Tongue (tissue), 1 donor: ENCODE data around the gene KLHDC4. TPM values are rescaled to one million over a fixed set of nuclear protein-coding genes. Genes with fewer than 3 reads are reported as not detected.

ENCODE experiments used
- total RNA-seq: library from RNA; depleted of rRNA; stranded (reverse); fragments of >200 nt; gene quantifications from one replicate; pipeline ENCODE4 v1.2.3, GENCODE V29; 2014

The KLHDC4 gene
- total RNA-seq, 1 donor from 2014 or later = 14.7 TPM

Other genes with a start within 250 kb of the KLHDC4 start
- gene JPH3, start 163.5 kb downstream of the KLHDC4 start, total RNA-seq = 0.10 TPM
- gene SLC7A5, start 103.5 kb upstream of the KLHDC4 start, total RNA-seq = 14.5 TPM
- not detected for gene CA5A, start 170.5 kb upstream of the KLHDC4 start, total RNA-seq
- 35.2 TPM for gene BANP, start 185.4 kb upstream of the KLHDC4 start, total RNA-seq